GM12874 (cell line): ENCODE measurements around the gene NFKB1.

Experiments used
- TF ChIP-seq, protein P1 (sequence below): IDR thresholded peaks from 2 replicates; pipeline ENCODE4 v1.5.1; 2011; ENCODE audit warnings: low read depth, mild to moderate bottlenecking, control low read depth, low read length, moderate library complexity; ENCODE audit not compliant: insufficient read depth

NFKB1 gene

DNA sequence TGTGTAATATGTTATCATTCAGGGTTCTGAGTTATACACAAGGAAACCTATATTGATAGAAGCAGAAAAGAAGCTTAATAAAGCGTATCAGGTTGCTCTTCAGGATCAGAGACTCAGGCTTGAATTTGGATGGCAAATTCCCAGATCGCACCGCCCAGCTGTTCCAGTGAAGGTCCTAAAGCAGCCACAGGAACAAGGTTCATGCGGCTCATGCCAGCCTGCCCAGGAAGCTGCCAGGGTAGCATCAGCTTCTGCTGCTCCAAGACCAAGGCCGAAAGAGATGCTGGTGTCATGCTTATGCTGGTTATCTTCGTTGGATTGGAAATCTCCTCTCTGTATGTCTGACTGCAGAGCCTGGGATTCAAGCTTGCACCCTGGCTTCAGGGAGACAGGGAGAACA lies 131.9 kb downstream of the NFKB1 start:
- TF ChIP-seq, protein P1, sequence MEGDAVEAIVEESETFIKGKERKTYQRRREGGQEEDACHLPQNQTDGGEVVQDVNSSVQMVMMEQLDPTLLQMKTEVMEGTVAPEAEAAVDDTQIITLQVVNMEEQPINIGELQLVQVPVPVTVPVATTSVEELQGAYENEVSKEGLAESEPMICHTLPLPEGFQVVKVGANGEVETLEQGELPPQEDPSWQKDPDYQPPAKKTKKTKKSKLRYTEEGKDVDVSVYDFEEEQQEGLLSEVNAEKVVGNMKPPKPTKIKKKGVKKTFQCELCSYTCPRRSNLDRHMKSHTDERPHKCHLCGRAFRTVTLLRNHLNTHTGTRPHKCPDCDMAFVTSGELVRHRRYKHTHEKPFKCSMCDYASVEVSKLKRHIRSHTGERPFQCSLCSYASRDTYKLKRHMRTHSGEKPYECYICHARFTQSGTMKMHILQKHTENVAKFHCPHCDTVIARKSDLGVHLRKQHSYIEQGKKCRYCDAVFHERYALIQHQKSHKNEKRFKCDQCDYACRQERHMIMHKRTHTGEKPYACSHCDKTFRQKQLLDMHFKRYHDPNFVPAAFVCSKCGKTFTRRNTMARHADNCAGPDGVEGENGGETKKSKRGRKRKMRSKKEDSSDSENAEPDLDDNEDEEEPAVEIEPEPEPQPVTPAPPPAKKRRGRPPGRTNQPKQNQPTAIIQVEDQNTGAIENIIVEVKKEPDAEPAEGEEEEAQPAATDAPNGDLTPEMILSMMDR = no peak

DNA sequence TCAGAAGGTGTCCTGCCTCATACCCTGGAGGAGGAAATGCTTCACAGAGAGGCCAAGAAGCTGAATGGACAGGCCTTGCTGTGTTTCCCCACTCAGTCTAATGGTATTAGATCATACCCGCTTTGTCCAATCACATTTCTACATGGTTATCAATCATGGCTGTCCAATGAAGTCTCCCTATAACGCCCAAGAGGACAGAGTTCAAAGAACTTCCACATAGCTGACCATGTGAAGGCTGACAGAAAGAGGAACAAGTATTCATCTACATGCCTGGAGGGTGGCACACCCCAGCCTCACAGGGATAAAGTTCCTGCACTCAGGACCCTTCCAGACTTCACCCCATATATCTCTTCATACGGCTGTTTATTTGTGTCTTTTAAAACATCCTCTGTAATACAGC lies 136.2 kb downstream of the NFKB1 start:
- TF ChIP-seq, protein P1 = no peak

DNA sequence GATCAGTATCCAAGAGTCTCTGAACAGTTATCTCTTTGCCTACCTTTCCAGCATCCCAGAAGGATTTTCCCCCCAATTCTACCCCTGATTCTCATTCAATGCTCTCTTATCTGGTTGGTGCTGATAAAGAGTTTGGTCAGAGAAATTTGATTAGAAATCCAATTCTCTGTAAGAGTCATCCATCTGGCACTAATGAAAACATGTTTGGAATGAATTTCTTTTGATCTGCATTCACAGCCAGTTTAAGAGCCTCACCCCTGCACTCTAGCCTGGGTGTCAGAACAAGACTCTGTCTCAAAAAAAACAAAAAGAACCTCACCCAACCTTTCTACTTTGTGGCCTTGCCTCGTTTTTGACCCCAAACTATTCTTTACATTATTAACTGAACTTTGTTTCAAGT lies 137.5 kb downstream of the NFKB1 start:
- TF ChIP-seq, protein P1 = no peak

DNA sequence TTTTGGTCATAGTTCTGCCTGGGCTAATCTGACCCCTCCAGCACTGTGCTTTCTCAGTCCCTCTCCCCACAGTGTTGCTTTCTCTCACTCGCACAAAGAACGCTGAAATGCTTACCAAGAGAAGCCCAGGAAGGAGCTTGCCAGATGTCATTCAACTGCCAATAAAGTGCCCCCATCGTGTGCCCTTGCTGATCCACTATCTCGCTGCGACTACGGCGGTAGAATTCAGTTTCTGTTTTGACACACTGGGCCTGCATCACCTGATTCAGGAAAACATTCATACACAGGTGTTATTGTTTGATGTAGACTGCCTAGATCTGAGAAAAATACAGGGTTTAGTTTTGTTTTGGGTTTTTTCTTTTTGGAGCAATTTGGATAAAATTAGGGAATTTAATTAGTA lies 138.4 kb downstream of the NFKB1 start:
- TF ChIP-seq, protein P1 = no peak

DNA sequence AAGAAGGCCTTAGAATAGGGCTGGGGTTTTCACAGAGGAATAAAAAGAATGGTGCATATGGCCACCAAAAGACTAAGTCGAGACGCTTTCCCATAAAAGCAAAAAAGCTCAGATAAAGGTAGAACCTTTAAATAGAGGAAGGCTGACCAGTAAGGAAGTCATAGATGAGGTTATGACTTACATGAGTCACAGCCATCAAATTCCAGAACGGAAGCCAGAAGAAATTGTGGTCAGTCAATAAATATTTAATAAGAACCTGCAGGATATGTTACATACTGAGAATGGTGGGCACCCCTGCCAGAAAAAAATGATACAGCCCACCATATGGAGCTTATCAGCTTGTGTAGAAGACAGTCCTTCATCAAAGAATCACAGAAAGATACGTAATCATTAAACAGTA lies 139.5 kb downstream of the NFKB1 start:
- TF ChIP-seq, protein P1 = no peak

DNA sequence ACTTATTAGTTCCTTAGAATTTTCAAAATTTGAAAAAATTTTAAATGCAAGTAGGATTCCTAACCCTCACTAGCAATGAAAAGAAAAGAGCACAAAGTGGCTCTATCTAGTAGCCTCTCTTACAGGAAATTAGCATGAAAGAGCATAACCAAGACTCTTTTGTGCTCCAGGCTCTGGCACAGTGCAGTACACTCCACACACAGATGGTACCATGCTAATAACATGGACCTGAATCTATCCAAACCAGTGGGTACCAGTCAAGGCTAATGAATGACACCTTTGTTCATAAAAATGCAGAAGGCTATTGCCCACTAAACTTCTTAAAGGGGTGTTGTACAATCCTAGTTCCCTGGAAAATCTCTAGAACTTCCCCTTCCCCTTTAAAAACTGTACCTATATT lies 140.6 kb downstream of the NFKB1 start:
- TF ChIP-seq, protein P1 = no peak

DNA sequence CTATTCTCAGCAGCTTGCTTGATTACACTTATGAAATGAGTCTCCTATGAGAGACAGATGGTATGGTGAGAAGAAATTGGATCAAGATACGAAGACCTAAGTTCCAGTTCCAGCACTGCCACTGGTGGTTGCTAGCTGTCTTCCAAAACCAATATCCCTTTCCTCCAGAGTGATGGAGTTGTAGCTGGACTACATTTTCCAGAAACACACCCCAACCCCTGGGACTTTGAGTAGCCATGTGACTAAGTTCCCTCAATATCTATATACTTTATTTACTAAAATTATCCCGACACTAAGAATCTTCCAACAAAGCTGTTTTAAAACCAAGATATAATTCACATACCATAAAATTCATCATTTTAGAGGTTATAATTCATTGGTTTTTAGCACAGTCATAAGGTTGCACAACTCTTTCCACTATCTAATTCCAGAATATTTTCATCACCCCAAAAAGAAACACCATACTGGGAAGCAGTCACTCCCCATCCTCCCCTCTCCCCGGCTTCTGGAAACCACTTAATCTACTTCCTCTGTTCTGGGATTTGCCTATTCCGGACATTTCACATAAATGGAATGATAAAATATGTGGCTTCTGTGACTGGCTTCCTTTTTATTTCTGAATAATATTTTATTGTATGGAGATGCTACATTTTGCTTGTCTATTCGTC lies 141.6 kb downstream of the NFKB1 start:
- TF ChIP-seq, protein P1 = no peak
